ENCODE data around the gene JAKMIP1.
"Not testable (repeated sequence)": the region's sequence is repeated elsewhere in the genome, so short reads cannot be mapped to it uniquely, and the experiment has no call there.

The JAKMIP1 gene

GRCh38 chr4:6143603-6144181 lies 56.7 kb downstream of the JAKMIP1 start:
- no peak for DNase-seq (ENCODE audit: low read depth in 2 of 2)

- no peak for DNase-seq (ENCODE audit: low read depth in 2 of 2)
These were observed 57.3 kb downstream of the JAKMIP1 start for GRCh38 chr4:6142935-6143602.

GRCh38 chr4:6142511-6142910 lies 57.8 kb downstream of the JAKMIP1 start:
- no peak for DNase-seq (ENCODE audit: low read depth in 2 of 2)

- DNase-seq (ENCODE audit: low read depth in 2 of 2): no peak
These were observed 58.8 kb downstream of the JAKMIP1 start for GRCh38 chr4:6141554-6141953.

GRCh38 chr4:6141021-6141420 lies 59.3 kb downstream of the JAKMIP1 start:
- not testable (repeated sequence) for DNase-seq (ENCODE audit: low read depth in 2 of 2)

GRCh38 chr4:6137747-6138135 lies 62.6 kb downstream of the JAKMIP1 start:
- no peak for DNase-seq (ENCODE audit: low read depth in 2 of 2)

- no peak for DNase-seq (ENCODE audit: low read depth in 2 of 2)
These were observed 63.2 kb downstream of the JAKMIP1 start for GRCh38 chr4:6137027-6137746.

GRCh38 chr4:6134612-6135220 lies 65.6 kb downstream of the JAKMIP1 start:
- peak in 1 of 2 donors; percentile 6 for DNase-seq (ENCODE audit: low read depth in 2 of 2)

- no peak for DNase-seq (ENCODE audit: low read depth in 2 of 2)
These were observed 67.6 kb downstream of the JAKMIP1 start for GRCh38 chr4:6132716-6133115.

GRCh38 chr4:6128221-6128850 lies 72.0 kb downstream of the JAKMIP1 start:
- DNase-seq (ENCODE audit: low read depth in 2 of 2): no peak

- DNase-seq (ENCODE audit: low read depth in 2 of 2): no peak
These were observed 73.2 kb downstream of the JAKMIP1 start for GRCh38 chr4:6126971-6127745.

GRCh38 chr4:6125103-6125651 lies 75.2 kb downstream of the JAKMIP1 start:
- no peak for DNase-seq (ENCODE audit: low read depth in 2 of 2)

GRCh38 chr4:6124386-6125102 lies 75.8 kb downstream of the JAKMIP1 start:
- no peak for DNase-seq (ENCODE audit: low read depth in 2 of 2)

GRCh38 chr4:6123976-6124375 lies 76.4 kb downstream of the JAKMIP1 start:
- DNase-seq (ENCODE audit: low read depth in 2 of 2): no peak

GRCh38 chr4:6123541-6123940 lies 76.8 kb downstream of the JAKMIP1 start:
- DNase-seq (ENCODE audit: low read depth in 2 of 2): no peak

GRCh38 chr4:6123116-6123515 lies 77.2 kb downstream of the JAKMIP1 start:
- DNase-seq (ENCODE audit: low read depth in 2 of 2): no peak

GRCh38 chr4:6122496-6122895 lies 77.9 kb downstream of the JAKMIP1 start:
- DNase-seq (ENCODE audit: low read depth in 2 of 2): no peak

GRCh38 chr4:6121941-6122340 lies 78.4 kb downstream of the JAKMIP1 start:
- DNase-seq (ENCODE audit: low read depth in 2 of 2): no peak

GRCh38 chr4:6121276-6121850 lies 79.0 kb downstream of the JAKMIP1 start:
- no peak for DNase-seq (ENCODE audit: low read depth in 2 of 2)

- DNase-seq (ENCODE audit: low read depth in 2 of 2): no peak
These were observed 80.0 kb downstream of the JAKMIP1 start for GRCh38 chr4:6120361-6120760.
